ENCODE measurements around the gene IMMT.

Gene IMMT

GRCh38 chr2:86227685-86228084, 32.4 kb upstream of the IMMT start:
- CTCF ChIA-PET: no interaction called here
- no peak overlapping the region for H3K4me3 ChIP-seq (ENCODE audit: low read depth, low read length)
- DNase-seq (ENCODE audit: low read depth, low spot score): no peak
- POLR2A ChIA-PET: no interaction called here
- TF ChIP-seq CTCF (IDR thresholded peaks at IDR 0.05; ENCODE audit: insufficient read depth, low read length, missing control alignments): no peak

GRCh38 chr2:86226636-86227520, 31.6 kb upstream of the IMMT start:
- CTCF ChIA-PET: no interaction called here
- TF ChIP-seq CTCF (IDR thresholded peaks at IDR 0.05; ENCODE audit: insufficient read depth, low read length, missing control alignments): no peak
- no peak overlapping the region for H3K4me3 ChIP-seq (ENCODE audit: low read depth, low read length)
- no peak for DNase-seq (ENCODE audit: low read depth, low spot score)
- POLR2A ChIA-PET: no interaction called here

GRCh38 chr2:86226070-86226469, 30.8 kb upstream of the IMMT start:
- no peak for TF ChIP-seq CTCF (IDR thresholded peaks at IDR 0.05; ENCODE audit: insufficient read depth, low read length, missing control alignments)
- ChIA-PET POLR2A (no interaction called here), CTCF (interaction anchor here (1.4 kb wide), 1 partner anchor 146 kb away, joined by 6 read pairs; no protein-coding TSS in a partner anchor)
- H3K4me3 ChIP-seq (ENCODE audit: low read depth, low read length): no peak overlapping the region
- DNase-seq (ENCODE audit: low read depth, low spot score): no peak

- DNase-seq (ENCODE audit: low read depth, low spot score): no peak
- H3K4me3 ChIP-seq (ENCODE audit: low read depth, low read length): no peak overlapping the region
- ChIA-PET CTCF (interaction anchor here (1.4 kb wide), 1 partner anchor 147 kb away, joined by 6 read pairs; no protein-coding TSS in a partner anchor), POLR2A (no interaction called here)
- TF ChIP-seq CTCF (IDR thresholded peaks at IDR 0.05; ENCODE audit: insufficient read depth, low read length, missing control alignments): no peak
Observed at GRCh38 chr2:86225581-86225980, 30.3 kb upstream of the IMMT start.

GRCh38 chr2:86224645-86225355, 29.5 kb upstream of the IMMT start:
- no peak for DNase-seq (ENCODE audit: low read depth, low spot score)

More at GRCh38 chr2:86224645-86225355, 29.5 kb upstream of the IMMT start:
- TF ChIP-seq CTCF (IDR thresholded peaks at IDR 0.05; ENCODE audit: insufficient read depth, low read length, missing control alignments): no peak
- POLR2A ChIA-PET: no interaction called here
- H3K4me3 ChIP-seq (ENCODE audit: low read depth, low read length): no peak overlapping the region
- CTCF ChIA-PET: interaction anchor here (1.4 to 12.2 kb wide), 2 partner anchors 145 to 147 kb away, joined by 6 to 195 read pairs; no protein-coding TSS in a partner anchor
